Naive B cell (primary cell): ENCODE results near the gene GDI1. TPM values are rescaled to one million over a fixed set of nuclear protein-coding genes. Genes with fewer than 3 reads are reported as not detected.
A peak's percentile ranks its signal among the peaks of the same experiment; 100 is the strongest.

Experiments
- ATAC-seq, 2 donors: fragments of 150-1000 bp; cut with Tn5 transposase; 2 replicates each; pipeline ENCODE4 v1.10.0; 2021; ENCODE audit warnings: low read depth in 2 of 2, mild to moderate bottlenecking in 2 of 2, moderate library complexity in 2 of 2
- DNase-seq: peaks from one replicate; pipeline ENCODE4 v3.0.0; 2022
- H3K27ac Mint-ChIP-seq, 6 donors: one replicate each; pipeline ENCODE4 v1.8.0; 2020 to 2022; ENCODE audit warnings: mild to moderate bottlenecking in 6 of 6, mixed read lengths in 6 of 6, moderate library complexity in 5 of 6, inconsistent platforms in 2 of 6
- H3K27me3 Mint-ChIP-seq, 3 donors: one replicate each; pipeline ENCODE4 v1.8.0; 2021 to 2022; ENCODE audit warnings: mixed read lengths in 3 of 3, mild to moderate bottlenecking in 1 of 3
- H3K36me3 Mint-ChIP-seq, 2 donors: one replicate each; pipeline ENCODE4 v1.8.0; 2020 to 2022; ENCODE audit warnings: mixed read lengths in 2 of 2, inconsistent platforms in 1 of 2, mild to moderate bottlenecking in 1 of 2
- H3K4me1 Mint-ChIP-seq, 3 donors: one replicate each; pipeline ENCODE4 v1.8.0; 2020 to 2022; ENCODE audit warnings: mixed read lengths in 3 of 3, inconsistent platforms in 1 of 3, mild to moderate bottlenecking in 1 of 3, moderate library complexity in 1 of 3
- H3K4me3 Mint-ChIP-seq, 8 donors: one replicate each; pipeline ENCODE4 v1.8.0; 2020 to 2022; ENCODE audit warnings: mild to moderate bottlenecking in 8 of 8, mixed read lengths in 8 of 8, moderate library complexity in 8 of 8, inconsistent platforms in 2 of 8
- H3K9me3 Mint-ChIP-seq, 7 donors: one replicate each; pipeline ENCODE4 v1.8.0; 2020 to 2022; ENCODE audit warnings: mixed read lengths in 7 of 7, mild to moderate bottlenecking in 5 of 7, inconsistent platforms in 2 of 7, moderate library complexity in 1 of 7
- polyA plus RNA-seq, 6 donors: library from polyadenylated mRNA; unstranded; fragments of 300-500 nt; fragmentation: Illumina TruSeq; gene quantifications; one replicate each; pipeline ENCODE4 v1.2.3, GENCODE V29; 2021; ENCODE audit warnings: low read depth in 6 of 6

The GDI1 gene
- polyA plus RNA-seq, 6 donors from 2014 or later: 28.4 to 44.3 (median 35.5) TPM

GRCh38 chrX:154464806-154465365 is 27.9 kb downstream of the GDI1 start:
- H3K4me1 Mint-ChIP-seq: peaks cover 0 to 12% (median 10%) of the 10 kb centered on the region in 3 donors
- no peak overlapping the region for H3K27ac Mint-ChIP-seq
- H3K9me3 Mint-ChIP-seq: peaks cover 0 to 2% (median 0%) of the 10 kb centered on the region in 7 donors
- no peaks in the 10 kb centered on the region for H3K36me3 Mint-ChIP-seq
- ATAC-seq (no peak), DNase-seq (no peak)
- H3K4me3 Mint-ChIP-seq: no peak overlapping the region
- no peaks in the 10 kb centered on the region for H3K27me3 Mint-ChIP-seq

DNA sequence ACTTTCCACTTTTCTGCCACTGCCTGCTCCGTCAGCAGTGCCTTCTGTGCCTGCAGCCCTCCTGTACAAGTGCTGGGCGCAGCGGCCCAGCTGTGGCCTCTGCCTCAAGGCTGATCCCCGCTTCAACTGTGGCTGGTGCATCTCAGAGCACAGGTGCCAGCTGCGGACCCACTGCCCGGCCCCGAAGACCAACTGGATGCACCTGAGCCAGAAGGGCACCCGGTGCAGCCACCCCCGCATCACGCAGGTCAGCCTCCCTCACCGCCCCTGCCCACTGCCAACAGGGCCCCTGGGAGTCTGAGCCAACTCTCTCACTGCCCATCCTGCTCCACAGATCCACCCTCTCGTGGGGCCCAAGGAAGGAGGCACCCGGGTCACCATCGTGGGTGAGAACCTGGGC is 28.6 kb downstream of the GDI1 start:
- Mint-ChIP-seq H3K27me3 (no peaks in the 10 kb centered on the region), H3K9me3 (peaks cover 0 to 2% (median 0%) of the 10 kb centered on the region in 7 donors), H3K4me3 (no peak overlapping the region), H3K27ac (peak overlapping the region in 1 of 6 donors; percentile 69), H3K4me1 (peaks cover 0 to 6% (median 6%) of the 10 kb centered on the region in 3 donors), H3K36me3 (no peaks in the 10 kb centered on the region)
- DNase-seq: no peak
- no peak for ATAC-seq

DNA sequence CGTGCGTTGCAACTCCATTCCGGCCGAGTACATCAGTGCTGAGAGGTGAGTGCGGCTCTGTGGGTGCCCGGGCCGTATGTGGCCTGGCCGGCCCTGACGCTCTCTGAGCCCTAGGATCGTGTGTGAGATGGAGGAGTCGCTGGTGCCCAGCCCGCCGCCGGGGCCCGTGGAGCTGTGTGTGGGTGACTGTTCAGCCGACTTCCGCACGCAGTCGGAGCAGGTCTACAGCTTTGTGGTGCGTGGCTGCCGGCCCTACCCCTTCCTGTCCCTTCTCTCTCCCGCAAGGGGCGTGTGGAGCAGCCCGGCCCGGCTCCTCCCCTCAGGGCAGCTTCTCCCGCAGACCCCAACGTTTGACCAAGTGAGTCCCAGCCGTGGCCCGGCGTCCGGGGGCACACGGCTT is 29.1 kb downstream of the GDI1 start:
- DNase-seq (no peak), ATAC-seq (no peak)
- H3K36me3 Mint-ChIP-seq: no peaks in the 10 kb centered on the region

DNA sequence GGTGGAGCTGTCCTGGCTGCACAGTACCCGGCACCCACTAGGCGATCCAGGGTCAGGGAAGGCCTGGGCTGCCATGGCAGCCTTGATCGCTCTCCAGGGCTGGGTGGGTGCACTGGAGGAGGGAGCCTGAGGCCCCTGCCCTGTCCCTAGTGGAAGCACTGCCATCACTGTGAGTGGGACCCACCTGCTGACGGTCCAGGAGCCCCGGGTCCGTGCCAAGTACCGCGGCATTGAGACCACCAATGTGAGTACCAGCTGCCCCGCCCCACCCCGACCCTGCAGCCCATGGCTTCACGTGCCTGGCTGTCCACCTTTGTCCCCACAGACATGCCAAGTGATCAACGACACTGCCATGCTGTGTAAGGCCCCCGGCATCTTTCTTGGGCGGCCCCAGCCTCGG is 30.0 kb downstream of the GDI1 start:
- Mint-ChIP-seq H3K27ac (no peak overlapping the region), H3K9me3 (peaks cover 0 to 2% (median 0%) of the 10 kb centered on the region in 7 donors), H3K36me3 (no peaks in the 10 kb centered on the region), H3K4me1 (peaks cover 0 to under 1% (median under 1%) of the 10 kb centered on the region in 3 donors), H3K4me3 (no peak overlapping the region), H3K27me3 (no peaks in the 10 kb centered on the region)
- ATAC-seq (no peak), DNase-seq (no peak)

More for the DNA sequence above, 29.1 kb downstream of the GDI1 start:
- Mint-ChIP-seq H3K4me1 (peaks cover 0 to 6% (median 6%) of the 10 kb centered on the region in 3 donors), H3K27me3 (no peaks in the 10 kb centered on the region), H3K9me3 (peaks cover 0 to 2% (median 0%) of the 10 kb centered on the region in 7 donors), H3K27ac (no peak overlapping the region), H3K4me3 (no peak overlapping the region)

DNA sequence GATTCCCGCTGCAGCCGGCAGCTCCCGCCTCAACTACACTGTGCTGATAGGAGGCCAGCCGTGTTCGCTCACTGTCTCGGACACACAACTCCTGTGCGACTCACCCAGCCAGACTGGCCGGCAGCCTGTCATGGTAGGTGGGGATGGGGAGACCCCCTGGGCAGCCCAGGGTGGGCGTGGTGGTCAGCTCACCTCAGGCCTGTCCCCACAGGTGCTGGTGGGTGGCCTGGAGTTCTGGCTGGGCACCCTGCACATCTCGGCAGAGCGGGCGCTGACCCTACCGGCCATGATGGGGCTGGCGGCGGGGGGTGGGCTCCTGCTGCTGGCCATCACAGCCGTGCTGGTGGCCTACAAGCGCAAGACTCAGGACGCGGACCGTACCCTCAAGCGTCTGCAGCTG is 30.6 kb downstream of the GDI1 start:
- H3K27ac Mint-ChIP-seq: no peak overlapping the region
- no peaks in the 10 kb centered on the region for H3K36me3 Mint-ChIP-seq
- H3K4me3 Mint-ChIP-seq: no peak overlapping the region
- no peak for DNase-seq
- H3K4me1 Mint-ChIP-seq: no peaks in the 10 kb centered on the region
- H3K27me3 Mint-ChIP-seq: no peaks in the 10 kb centered on the region
- no peak for ATAC-seq
- peaks cover 0 to 2% (median 0%) of the 10 kb centered on the region in 7 donors for H3K9me3 Mint-ChIP-seq

- H3K4me1 Mint-ChIP-seq: no peaks in the 10 kb centered on the region
- H3K4me3 Mint-ChIP-seq: no peak overlapping the region
Observed at GRCh38 chrX:154468217-154468616, 31.3 kb downstream of the GDI1 start.

GRCh38 chrX:154469114-154469513 is 32.2 kb downstream of the GDI1 start:
- Mint-ChIP-seq H3K9me3 (no peaks in the 10 kb centered on the region), H3K27me3 (no peaks in the 10 kb centered on the region), H3K4me1 (peaks cover 0 to 2% (median 0%) of the 10 kb centered on the region in 3 donors), H3K27ac (no peak overlapping the region), H3K36me3 (no peaks in the 10 kb centered on the region), H3K4me3 (no peak overlapping the region)
- DNase-seq: no peak
- no peak for ATAC-seq

More at GRCh38 chrX:154468217-154468616, 31.3 kb downstream of the GDI1 start:
- ATAC-seq (no peak), DNase-seq (no peak)
- no peak overlapping the region for H3K27ac Mint-ChIP-seq
- no peaks in the 10 kb centered on the region for H3K36me3 Mint-ChIP-seq
- H3K9me3 Mint-ChIP-seq: no peaks in the 10 kb centered on the region
- no peaks in the 10 kb centered on the region for H3K27me3 Mint-ChIP-seq

DNA sequence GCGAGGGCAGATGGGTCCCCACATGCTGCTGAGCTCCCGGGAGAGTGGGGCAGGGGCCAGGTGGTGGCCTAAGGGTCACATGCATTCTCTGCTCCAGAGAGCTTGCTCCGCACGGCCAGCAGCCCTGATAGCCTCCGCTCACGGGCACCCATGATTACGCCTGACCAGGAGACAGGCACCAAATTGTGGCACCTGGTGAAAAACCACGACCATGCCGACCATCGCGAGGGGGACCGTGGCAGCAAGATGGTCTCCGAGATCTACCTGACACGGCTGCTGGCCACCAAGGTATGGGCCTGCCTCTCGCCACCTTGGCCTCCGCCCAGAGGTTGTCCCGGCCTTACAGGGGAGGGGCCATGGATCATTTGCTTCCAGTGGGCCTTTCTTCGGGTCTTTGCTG is 32.9 kb downstream of the GDI1 start:
- Mint-ChIP-seq H3K27me3 (no peaks in the 10 kb centered on the region), H3K36me3 (no peaks in the 10 kb centered on the region), H3K9me3 (no peaks in the 10 kb centered on the region), H3K4me1 (peaks cover 0 to 2% (median 0%) of the 10 kb centered on the region in 3 donors), H3K4me3 (no peak overlapping the region), H3K27ac (no peak overlapping the region)
- DNase-seq (no peak), ATAC-seq (no peak)

- Mint-ChIP-seq H3K4me1 (peaks cover 0 to 2% (median 0%) of the 10 kb centered on the region in 3 donors), H3K27me3 (no peaks in the 10 kb centered on the region), H3K27ac (no peak overlapping the region), H3K36me3 (no peaks in the 10 kb centered on the region), H3K9me3 (no peaks in the 10 kb centered on the region), H3K4me3 (no peak overlapping the region)
- DNase-seq (no peak), ATAC-seq (no peak)
Observed at GRCh38 chrX:154470434-154470833, 33.5 kb downstream of the GDI1 start.

GRCh38 chrX:154470914-154471568 is 34.1 kb downstream of the GDI1 start:
- DNase-seq (no peak), ATAC-seq (no peak)
- Mint-ChIP-seq H3K27me3 (no peaks in the 10 kb centered on the region), H3K4me3 (no peak overlapping the region), H3K9me3 (no peaks in the 10 kb centered on the region), H3K27ac (no peak overlapping the region), H3K36me3 (no peaks in the 10 kb centered on the region), H3K4me1 (peaks cover 0 to 2% (median 0%) of the 10 kb centered on the region in 3 donors)

GRCh38 chrX:154471839-154472684 is 35.1 kb downstream of the GDI1 start:
- Mint-ChIP-seq H3K36me3 (no peaks in the 10 kb centered on the region), H3K4me3 (no peak overlapping the region), H3K27me3 (no peaks in the 10 kb centered on the region), H3K4me1 (peaks cover 0 to 6% (median 0%) of the 10 kb centered on the region in 3 donors), H3K9me3 (no peaks in the 10 kb centered on the region), H3K27ac (no peak overlapping the region)
- ATAC-seq: no peak
- DNase-seq: no peak

DNA sequence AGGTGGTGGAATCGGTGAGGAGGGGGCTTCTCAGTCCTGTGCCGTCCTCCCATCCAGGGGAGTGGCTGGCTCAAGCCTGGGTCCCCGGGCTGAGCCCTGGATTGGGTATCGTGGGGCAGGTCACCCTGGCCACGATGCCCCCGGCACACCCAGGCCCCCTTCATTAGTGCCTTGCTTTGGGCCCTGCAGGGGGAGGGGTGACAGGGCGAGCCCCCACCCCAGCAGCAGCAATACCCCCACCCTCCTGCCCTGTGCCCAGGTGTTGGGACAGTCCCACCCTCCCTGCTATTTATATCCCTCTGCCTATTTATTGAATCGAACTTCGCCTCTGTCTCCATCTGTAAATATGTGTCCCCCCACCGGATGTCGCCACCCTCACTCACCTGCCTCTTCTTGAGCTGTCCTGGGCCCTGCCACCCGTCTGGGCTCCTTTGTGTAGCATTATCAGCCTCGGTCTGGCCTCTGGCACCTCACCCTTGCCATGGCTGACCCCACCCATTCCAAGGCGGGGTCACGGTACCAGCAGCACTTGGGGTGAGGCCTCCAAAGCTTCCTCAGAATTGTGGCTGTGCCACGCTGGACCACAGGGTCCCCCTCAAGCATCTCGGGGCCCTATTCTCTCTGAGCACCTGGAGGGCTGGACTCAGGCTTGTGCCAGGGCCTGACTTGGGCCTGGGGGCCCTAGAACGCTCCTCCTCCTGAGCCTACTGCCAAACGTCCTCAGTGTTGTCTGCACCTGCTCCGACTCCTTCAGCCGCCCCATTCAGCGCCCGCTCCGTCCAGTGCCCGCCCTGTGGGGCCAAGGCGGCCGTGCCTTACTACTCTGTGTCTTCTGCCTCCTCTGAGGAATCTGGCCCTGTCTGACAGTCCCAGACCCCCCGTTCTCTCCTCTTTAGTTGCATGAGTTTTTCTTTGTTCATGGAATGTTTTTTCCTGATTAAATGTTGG is 36.0 kb downstream of the GDI1 start:
- no peak for DNase-seq
- Mint-ChIP-seq H3K27ac (peak overlapping the region in 2 of 6 donors; percentile 18 to 93), H3K27me3 (no peaks in the 10 kb centered on the region), H3K4me1 (peaks cover 0 to 8% (median 0%) of the 10 kb centered on the region in 3 donors), H3K36me3 (no peaks in the 10 kb centered on the region), H3K4me3 (no peak overlapping the region), H3K9me3 (no peaks in the 10 kb centered on the region)
- no peak for ATAC-seq

DNA sequence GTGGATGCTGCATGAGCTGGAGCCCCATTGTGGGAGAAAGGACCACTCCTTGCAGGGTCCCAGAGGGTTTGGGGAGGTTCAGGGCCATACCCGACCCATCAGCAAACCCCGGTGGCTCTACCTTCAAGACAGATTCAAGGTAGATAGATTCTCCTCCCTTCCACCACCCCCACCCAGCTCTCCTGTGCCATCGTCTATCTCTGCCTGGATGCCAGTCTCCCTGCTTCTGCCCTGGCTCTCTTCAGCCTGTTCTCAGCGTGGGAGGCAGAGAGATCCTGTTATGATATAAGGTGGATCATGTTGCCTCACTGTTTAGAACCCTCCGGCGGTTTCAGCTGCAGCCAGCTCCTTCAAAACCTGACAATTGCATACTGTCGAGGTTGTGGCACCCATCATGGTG is 36.7 kb downstream of the GDI1 start:
- ATAC-seq (no peak), DNase-seq (no peak)
- Mint-ChIP-seq H3K4me3 (no peak overlapping the region), H3K27ac (peak overlapping the region in 2 of 6 donors; percentile 22 to 58), H3K36me3 (no peaks in the 10 kb centered on the region), H3K4me1 (peaks cover 0 to 12% (median 4%) of the 10 kb centered on the region in 3 donors), H3K27me3 (no peaks in the 10 kb centered on the region), H3K9me3 (peaks cover 0 to 1% (median 0%) of the 10 kb centered on the region in 7 donors)
